ENCODE results near the gene ACKR1.

ACKR1 gene

DNA sequence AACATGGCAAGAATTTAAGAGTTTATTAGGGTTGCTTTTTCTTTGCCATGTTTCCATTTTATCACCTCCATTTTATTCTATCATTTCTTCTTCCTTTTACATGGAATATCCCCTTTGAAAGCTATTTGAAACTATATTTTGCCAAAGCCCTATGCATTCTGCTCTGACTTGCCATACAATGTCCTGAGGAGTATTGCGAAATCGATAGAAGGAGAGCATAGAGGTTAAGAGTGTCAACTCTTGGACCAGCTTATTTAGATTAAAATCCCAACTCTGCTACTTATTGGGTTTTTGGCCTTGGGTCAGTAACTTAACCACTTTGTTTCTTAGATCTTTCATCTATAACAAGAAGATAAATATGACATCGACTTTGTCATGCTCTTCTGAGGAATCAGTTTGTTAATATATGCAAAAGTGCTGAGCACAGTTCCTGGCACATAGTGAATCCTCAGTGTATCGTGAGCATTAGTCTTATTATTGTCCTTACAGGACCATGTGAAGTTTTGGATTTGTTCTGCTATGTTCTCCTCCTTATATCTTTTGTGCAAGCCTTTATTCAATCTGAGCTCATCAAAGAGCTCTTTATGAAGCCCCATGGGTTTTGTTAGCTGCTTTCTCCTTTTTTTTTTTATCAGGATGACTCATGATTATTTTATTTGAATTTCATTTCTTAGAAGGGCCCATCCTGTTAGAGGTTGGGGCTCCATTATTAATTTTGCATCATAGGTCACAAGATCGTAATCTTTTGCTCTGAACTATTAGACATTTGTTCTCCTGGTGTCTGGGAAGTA lies 17.6 kb downstream of the ACKR1 start:
- DNase-seq (ENCODE audit: low read depth): no peak

DNA sequence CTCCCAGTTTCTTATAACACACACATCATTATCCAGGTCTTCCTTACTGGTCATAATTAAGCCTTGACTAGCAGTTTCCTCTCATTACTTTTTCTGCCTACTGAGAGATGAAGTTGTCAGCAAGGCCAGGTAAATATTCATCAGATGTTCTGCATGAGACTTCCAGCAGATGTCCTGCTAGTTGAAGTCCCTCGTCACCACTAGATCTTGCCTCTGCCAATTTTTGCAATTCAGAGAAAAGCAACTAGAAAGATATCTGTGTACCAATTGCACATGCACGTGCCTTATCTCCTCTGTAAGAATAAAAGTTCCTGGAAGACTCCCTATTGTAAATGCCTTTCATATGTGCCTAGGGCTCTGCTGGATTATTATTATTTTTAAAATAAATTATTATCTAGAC lies 18.3 kb downstream of the ACKR1 start:
- DNase-seq (ENCODE audit: low read depth): no peak

DNA sequence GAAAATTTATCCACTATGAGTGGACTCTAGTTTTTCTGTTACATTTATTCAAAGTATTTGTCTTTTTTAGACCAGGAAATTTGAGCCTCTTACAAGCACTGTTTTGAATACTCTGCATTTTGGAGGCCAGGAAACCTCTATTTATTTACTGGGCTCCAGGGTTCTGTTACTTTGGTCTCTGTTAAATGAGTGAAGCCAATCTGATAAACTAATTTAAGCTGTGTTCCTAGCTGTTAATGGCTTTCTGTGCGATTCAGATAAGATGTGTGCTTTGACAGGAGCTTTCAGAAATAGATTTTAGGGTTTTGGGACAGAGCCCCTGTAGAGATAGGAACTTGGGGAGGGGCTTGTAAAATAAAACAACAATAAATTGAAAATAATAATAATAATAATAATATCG lies 23.9 kb downstream of the ACKR1 start:
- no peak for DNase-seq (ENCODE audit: low read depth)

DNA sequence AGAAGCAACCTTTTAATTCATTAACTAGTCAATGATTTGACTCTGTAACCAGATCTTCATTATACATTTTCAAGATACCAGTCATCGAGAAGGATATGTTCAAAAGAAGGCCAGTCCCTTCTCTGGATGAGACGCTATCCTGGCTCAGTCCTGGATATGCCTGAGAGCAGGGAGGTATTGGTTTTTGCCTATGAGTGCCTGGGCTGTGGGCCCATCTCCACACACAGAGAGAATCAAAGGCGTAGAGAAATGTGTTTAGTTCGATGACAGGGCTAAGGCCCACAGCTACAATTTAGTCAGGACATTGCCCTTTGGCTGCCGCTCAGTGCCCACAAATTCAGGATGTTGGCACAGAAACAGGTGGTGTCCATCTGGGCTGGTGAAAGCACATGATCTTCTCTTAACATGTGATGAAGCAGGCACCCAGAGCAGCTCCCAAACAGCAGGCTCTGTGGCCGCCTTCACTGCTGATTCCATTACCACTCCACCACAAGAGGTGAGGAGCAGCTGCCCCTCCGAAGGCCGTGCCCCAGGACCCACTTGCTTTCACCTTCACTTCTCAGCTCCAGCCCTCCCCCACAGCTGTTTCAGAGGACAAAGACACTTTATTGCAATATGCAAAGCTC lies 24.7 kb downstream of the ACKR1 start:
- no peak for DNase-seq (ENCODE audit: low read depth)

DNA sequence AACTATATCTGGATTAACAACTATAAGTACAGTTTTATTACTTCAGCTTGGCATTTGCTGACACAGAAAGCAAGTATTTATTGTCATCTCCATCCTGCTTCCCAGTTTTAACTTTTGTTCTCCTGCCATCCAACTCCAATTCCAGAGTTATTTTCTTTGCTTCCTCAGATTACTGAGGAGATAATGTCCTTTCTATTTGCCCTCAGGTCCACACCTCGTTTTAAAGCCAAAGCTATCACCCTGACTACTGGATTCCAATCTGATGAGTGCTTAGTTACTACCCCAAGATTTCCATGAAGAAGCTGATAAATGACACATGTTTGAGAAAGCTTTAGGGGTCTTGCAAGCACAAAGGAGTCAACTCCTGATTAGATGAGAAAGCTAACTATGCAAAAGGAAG lies 25.2 kb downstream of the ACKR1 start:
- DNase-seq (ENCODE audit: low read depth): no peak

DNA sequence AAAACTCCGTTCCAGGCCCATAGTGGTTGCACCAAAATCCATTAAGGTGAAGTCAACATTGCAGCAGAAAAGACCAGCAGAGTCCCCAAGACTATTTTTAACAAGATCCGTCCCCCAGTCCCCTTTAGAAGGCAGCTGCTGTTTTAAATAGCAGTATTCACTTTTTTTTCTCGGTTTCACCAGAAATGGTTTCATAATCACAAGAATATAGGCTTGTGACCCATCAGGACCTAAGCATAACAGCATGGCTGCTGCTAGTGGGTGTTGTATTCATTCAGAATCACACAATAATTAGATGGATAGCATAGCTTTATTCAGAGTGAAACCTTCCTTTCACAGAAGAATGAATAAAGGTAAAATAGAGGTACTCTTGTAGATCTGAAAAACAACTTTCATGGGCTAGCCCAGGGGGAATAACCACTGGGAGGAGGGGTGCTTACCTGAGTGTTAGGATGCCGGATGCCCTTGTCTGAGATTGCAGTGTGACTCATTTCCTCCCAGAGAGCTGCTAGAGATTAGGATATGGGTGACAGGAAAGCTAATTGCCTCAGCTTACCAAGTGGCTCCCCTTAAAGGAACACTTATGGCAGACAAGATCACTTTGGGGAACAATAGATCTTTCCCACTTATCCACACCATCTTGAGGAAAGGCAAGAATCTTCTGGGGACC lies 35.0 kb downstream of the ACKR1 start:
- DNase-seq (ENCODE audit: low read depth): no peak

DNA sequence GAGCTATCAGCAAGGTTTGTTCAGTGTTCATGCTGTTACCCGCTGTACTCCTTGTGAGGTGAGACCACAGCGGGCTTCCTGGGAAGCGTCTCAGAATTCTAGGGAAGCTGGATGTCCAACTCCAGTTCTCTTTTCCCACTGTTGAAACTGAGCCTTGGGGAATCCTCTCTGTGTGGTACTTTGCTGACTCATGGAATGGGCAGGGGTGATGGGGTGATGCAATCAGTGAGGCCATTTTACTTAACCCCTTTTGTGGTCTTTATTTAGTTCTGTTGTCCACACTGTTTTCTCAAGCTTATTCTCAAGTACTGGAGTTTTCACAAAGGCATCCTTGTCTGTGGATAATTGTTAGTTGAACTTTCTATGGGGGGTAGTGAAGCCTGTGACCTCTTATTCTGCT lies 42.6 kb downstream of the ACKR1 start:
- no peak for DNase-seq (ENCODE audit: low read depth)

DNA sequence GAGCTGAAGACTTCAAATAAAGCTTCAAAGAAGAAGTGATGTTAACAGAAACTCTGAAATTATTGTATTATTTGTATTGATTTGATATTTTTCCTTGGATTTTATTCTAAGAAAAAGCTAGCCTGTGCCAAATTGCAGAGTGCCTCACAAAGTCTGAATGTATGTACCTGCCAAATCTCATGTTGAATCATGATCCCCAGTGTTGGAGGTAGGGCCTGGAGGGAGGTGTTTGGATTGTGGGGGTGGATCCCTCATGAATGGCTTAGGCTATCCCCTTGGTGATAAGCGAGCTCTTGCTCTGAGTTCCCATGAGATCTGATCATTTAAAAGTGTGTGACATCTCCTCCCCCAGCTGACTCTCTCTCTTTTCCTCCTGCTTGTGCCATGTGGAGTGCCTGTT lies 43.6 kb downstream of the ACKR1 start:
- no peak for DNase-seq (ENCODE audit: low read depth)

DNA sequence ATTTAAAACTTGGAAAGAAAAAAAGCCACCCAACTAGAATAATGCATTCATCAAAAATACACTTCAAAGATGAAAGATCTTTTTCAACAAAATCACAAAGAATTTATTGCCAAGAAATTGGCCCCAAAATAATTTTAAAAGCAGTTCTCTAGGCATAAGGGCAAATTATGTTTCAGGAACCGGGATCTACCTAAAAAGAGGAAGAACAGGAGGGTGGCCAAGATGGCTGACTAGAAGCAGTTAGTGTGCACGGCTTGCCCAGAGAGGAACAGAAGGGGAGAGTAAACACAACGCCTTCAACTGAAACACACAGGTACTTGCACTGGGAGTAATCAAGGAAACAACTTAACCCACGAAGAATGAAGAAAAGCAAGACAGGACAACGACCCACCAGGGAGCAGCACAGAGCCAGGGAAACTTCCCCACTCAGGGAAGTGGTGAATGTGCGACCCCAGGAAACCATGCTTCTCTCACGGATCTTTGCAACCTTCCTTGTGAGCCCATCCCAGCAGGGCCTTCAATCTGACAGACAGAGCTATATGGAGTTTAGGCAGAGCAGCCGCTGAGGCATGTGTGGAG lies 46.1 kb downstream of the ACKR1 start:
- no peak for DNase-seq (ENCODE audit: low read depth)

Measured in T follicular helper cell (primary cell).